LHCN-M2 (cell line): ENCODE results near the gene HDAC4. TPM values are rescaled to one million over a fixed set of nuclear protein-coding genes. Genes with fewer than 3 reads are reported as not detected.

ENCODE experiments used
- DNase-seq: peaks from one replicate; pipeline ENCODE4 v3.0.0-alpha.2; 2012; ENCODE audit warnings: low read depth
- total RNA-seq: library from RNA; depleted of rRNA; stranded (reverse); fragments of >200 nt; gene quantifications from 2 replicates; pipeline ENCODE4 v1.2.3, GENCODE V29; 2014

HDAC4 gene
- total RNA-seq, 1 experiment from 2014 or later = 26.8 TPM

DNA sequence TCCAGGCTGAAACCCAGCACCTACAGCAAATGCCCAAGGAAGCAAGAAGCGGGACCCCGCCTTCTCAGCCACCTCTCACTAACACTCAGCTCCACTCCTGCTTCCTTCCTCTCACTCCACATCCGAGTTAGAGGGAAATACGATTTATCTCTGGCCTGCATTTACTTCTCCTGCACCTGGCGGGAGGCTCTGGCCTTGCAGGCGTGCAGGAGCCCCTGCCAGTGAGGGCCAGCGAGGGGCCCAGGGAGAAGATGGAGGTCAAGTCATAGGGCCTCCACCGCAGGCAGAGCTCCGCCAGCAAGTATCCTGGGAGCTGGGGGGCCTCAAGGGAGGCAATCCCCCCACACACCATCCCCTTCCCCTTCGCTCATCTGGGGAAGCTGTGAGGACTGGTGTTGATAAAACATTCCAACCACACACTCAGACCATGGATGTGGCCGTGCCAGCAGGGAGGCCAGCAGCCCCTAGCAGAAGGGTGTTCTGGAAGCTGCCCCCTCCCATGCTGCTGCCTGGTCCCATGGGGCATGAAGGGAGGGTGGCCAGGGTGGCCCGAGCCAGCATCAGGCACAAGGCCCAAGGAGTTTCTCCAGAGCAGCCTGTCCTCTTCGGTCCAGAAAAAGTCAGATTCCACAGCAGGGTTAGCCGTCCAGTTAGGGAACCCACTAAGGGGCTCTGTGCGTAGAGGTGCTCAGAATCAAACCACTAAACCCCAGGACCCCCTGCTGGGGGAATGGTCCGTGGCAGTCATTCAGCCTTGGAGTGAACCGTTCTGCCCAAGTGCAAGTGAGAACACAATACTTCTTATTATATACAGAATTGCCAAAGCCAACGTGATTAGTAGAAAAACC is 91.2 kb downstream of the HDAC4 start:
- no peak for DNase-seq

DNA sequence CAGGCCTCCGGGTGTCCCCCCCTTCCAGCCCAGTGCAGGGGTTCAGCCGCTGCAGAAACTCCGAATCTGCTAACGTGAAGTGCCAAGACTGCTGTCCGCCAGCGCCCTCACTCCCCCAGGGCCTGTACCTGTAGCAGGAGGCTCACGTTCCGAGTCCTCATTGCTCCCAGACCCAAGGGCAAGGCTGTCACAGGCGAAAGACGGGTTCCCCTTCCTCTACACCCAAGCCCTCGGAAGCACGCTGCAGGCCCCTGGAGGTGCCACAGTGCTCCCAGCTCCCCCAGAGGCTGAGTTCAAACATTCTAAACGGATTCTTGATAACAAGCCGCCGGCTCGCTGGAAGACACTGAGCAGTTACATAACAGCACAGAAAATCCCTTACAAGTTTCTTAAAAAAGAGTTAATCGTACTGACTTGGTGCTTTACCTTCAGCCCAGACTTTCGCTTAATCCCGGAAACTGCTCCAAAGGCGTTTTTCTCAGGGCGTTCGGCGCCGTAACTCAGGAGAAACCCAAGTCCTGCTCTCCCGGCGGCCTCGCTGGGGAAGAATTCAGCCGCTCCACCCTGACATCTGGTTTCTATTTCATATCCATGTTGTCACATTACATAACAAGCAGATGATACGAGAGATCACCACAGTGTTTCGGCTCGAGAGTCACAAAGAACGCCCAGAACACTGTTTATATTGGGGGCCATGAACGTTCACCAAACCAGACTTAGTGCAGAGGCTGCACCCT is 92.0 kb downstream of the HDAC4 start:
- DNase-seq = no peak

DNA sequence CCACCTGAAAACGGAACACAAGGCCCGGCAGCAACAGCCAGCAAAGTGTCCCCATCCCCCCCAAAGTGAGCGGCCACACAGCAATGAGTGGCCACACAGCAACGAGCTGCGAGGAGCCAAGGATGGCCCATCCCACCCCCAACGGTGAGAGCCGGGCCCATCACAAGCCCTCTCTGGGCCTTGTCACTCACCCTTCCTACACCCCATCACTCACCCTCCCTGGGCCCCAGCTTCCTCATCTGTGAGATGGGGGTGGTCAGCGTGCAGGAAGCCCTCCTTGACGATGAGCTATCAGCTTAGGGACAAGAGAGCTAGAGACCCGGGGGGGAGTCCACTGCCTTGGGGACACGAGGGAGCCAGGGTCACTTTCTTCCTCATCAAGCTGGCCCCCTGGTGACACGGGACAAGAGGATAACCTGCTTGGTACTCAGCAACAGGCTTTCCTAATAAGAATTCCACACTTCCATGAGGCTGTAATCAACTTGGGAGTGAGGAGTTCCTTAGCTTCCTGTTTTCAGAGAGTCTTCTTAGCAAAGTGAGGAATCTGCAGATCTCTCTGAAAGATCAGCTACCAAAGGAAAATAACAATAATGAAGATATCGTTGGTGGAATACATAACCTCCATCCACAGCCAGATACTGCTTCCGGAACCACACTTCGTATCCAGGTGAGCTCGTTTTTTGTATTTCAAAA is 92.8 kb downstream of the HDAC4 start:
- no peak for DNase-seq

DNA sequence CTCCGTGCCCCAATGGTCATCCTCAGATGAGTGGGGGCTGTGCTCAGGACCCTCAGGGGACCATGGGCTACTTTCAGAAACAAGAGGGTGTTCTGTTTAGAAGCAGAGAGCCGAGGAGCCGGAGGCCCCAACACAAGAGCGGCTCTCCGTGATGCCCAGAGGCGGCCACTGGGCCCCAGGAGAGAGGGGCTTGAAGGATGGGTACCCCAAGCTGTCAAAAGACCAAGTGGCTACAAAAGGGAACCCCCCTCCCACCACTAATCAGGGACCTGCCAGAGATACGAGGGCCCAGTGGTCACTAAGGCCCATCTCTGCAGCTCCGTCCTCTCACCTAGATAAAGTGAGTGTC is 93.6 kb downstream of the HDAC4 start:
- DNase-seq = no peak

DNA sequence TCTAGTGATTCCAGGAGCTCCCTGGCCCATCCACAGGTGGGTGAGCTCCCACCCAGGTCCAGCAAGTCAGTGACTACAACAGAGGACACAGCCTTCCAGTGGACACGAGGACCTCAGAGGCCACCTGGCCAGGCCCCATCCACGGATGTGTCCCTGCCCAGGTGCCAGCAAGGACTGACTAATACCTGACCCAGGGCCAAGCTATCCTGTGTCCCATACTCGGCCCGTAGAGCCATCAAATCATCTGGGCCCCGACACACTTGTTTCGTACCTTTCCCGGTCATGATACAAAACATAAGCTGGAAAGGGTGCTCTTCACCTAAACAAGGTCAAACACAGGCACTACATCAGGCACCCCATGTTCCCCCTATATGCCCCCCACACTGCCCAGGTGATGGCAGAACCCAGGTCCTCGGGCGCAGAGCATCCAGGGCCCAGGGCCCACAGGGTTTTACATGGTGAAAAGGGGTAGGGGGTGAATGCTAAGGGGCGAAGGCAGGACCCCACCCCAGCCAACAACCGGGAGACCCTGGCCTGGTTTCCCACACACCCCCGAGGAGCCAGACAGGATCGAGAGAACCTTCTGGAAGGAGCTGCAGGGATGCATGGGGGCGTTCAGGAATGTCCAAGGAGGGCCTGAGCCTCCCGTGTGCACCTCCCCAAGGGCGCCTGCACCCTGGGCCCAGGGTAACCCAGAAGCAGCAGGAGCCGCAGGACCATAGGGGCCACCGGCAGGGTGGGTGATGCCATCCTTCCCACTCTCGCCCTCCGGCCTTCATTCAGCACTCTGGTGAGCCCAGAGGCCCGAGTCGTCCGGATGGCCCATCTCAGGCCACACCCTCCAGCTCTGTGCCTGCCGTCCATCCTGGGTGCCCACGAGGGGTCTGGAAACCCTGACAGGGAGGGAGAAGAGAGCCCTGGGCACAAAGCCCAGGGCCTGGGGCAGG is 94.3 kb downstream of the HDAC4 start:
- no peak for DNase-seq

DNA sequence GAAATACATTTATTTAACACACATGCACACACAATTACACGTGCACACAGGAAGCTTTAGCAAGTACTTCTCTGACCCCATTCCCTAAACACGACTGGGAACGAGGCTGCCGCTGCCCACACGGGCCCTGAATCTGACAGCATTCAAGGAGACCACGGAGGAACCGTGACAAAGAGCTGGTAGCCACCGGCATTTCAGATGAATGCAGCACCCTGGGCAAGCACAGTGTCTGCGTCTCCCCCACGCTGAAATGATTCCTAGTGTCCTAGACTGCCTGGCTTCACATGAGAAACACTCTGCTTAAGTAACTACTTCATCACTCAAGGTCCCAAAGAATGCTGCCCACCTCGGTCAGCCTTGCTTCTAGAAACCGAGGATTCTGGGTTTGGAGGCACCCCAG is 95.0 kb downstream of the HDAC4 start:
- no peak for DNase-seq

DNA sequence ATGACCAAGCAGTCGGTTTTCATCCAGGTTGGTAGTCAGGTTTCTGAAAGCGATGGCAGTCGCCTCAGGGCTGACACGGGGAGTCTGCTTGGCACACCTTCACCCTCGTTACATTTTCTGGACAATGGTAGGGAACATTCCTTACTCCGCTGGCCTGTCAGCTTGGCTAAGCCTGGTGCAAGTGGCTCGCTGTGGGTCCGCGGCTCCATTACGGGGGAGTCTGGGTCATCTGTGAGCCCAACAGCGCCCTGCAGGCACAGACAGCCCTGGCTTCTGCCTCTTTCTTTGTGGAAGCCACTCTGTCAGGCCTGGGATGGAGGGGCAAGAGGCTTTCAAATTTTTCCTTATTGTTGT is 95.6 kb downstream of the HDAC4 start:
- no peak for DNase-seq

DNA sequence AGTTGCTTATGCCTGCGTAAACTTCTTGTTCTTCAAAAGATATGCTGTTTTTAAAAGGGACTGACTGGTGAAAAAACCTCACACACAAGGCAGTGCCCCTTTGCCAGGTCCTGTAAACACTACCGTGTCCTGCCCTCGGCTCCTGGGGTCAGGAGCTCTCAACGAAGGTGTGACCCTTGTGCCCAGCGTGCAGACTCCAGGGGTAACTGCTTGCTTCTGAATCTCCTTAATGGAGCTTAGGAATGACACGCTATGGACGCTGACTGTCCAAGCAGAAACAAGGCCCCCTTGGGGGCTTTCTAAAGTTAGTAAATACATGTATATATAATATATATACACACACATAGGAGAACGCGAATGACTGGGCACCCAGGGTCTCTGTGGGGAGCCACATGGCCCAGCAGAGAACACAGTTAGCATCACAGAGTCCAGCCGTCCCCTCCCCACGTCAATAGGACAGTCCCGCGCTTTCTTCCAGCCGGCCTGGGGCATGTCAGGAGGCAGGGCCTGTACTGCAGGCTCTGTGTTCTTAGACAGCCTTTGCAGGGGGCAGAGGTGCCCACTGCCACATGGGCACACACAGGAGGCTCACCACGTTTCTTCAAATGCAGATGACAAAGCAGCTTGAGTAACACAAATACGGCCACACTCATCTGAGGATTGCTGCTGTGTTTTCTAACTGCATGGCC is 96.1 kb downstream of the HDAC4 start:
- DNase-seq = no peak

DNA sequence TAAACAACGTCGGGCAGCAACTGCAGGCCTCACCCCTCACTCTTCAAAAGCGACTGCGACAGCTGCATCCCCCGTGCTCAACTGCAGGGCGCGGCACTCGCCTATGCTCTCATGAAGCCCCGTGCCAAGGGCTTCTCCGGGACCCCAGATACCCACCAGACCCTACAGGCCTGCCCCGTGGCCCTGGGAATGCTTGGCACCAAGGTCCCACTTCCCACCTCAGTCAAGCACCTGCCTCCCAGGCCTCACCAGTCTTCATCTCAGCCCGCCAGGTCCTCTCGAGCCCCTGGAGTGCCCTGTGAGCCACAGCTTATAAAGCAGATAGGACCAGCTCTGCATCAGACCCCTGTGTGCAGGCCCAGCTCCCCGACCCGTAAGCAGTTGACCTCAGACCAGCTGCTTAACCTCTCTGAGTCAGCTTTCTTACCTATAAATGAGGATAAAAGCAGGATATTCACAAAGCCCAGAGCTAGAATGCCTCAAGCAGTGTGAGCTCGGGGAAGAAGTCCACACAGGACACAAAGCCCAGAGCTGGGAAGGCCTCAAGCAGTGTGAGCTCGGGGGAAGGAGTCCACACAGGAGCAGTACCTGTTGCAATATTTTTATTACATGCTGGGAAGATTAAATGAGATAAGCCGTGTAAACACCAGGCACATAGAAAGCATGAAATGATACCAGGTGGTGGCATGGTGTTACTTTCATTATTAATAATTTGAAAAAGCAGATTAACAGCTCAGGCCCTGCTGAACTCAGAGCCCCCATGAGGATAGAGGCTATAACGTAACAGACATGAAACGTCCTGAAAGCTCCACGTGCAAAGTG is 96.9 kb downstream of the HDAC4 start:
- peak; percentile 36 for DNase-seq

DNA sequence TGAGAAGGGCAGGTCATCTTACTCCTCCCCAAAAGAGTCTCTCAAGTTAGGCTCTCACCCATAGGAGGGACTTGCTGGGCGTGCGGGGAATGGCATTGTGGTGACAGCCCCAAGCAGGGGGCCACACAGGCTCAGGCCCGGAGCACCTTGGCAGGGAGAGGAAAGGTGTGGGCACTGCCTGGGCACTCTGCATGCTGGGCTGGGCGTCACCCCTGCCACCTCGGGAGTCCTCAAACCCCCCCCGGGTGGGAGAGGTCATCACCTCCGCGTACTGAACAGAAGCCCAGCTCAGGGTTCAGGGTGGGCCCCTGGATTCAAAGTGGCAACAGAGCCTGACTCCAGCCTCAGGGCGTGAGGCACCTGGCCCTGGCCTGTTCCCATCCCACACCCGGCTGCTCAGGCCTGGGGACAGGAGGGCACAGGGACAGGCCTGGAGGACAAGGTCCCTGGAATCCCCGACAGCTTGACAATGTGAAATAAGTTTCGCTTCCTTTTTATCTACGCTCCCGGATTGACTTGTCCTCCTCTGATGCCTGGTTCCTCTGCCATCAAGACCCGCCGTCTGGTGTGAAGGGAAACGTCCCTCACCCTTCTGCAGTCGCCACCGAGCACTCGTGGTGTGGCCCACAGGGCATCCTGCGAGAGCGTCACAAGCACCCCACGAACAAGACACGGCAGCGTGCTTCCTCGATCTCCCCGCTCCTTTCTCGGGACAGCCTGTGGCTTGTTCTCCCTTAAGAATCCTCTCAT is 97.8 kb downstream of the HDAC4 start:
- no peak for DNase-seq

DNA sequence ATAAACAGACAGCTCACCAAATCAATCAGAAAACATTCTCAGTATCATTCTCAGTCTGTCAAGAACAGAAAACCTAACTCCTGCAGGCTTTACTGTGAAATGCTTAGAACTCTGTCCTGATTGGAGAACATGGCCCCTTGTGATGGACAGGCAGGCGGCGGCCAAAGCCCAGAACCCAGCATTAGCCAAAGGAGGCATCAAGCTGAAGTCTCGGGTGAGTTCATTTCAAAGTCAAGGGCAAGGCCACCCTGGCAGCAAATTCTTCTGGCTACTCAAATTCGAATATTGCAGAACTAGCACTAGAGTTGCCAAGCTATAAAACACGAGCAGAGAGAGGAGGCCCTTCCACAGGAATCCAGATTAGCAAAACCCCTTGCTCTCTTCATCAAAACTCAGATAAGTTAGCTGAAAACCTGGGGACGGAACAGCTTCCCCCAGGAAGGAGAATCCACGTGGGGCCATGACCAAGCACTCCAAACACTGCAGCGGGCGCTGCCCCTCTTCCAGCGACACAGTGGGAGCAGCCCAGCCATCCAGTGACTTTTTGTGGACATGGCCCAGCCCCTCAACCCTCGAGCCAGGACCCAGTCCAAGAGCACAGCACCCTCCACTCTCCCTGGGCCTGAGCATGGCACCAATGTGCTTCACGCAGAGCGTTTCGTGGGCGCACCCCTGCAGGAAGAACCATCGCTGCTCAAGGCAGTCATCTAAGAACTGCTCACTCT is 98.6 kb downstream of the HDAC4 start:
- DNase-seq = no peak

DNA sequence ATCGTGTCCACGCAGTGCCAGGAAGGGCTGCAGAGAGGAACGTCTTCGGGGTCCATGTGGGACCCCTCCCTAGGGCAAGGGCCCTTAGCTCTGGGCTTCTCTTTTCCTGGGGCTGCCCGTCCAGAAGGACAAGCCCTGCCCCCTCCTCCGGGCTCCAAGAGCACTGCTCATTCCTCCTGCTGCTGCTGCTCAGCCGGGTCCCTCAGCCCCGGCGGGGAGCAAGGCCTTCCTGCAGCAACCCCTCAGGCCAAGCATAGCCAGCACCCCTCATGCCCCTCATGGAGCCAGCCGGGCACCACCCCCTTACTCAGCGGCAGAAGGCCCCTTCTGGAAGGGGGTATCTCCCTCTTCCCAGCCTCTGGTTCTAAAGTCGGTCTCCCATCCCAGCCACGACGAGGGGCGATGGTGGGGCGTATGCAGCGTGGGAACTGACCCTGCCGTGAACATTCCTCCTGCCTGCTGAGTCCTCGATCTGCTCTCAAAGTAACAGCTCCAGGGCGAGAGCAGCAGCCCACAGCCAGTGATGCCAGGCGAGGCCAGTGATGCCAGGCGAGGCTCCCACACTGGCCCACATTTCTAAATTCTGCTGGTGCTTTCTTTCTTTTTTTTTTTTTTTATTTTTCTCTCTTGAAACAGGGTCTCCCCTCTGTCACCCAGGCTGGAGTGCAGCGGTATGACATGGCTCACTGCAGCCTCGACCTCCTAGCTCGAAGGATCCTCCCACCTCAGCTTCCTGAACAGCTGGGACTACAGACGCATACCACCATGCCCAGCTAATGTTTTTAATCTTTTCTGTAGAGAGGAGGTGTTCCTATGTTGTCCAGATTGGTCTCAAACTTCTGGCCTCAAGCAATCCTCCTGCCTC is 99.7 kb downstream of the HDAC4 start:
- DNase-seq = no peak

DNA sequence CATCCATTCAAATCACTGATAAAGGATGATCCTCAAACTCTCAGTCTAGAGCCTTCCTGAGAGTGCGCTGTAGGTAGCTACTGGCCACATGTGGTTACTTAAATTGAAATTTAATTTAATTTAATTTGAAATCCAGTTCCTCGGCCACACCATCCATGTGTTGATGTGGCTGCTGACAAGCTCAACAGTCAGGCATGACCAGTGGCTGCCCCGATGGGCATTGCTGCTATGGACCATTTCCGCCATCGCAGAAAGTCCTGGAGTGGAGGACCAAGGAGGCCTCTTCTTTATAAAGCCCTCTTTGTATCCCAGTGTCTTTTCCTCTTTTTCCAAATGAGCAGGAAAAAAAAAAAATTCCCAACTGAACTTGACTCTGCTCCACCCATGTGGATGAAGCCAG is 100.6 kb downstream of the HDAC4 start:
- DNase-seq = no peak

DNA sequence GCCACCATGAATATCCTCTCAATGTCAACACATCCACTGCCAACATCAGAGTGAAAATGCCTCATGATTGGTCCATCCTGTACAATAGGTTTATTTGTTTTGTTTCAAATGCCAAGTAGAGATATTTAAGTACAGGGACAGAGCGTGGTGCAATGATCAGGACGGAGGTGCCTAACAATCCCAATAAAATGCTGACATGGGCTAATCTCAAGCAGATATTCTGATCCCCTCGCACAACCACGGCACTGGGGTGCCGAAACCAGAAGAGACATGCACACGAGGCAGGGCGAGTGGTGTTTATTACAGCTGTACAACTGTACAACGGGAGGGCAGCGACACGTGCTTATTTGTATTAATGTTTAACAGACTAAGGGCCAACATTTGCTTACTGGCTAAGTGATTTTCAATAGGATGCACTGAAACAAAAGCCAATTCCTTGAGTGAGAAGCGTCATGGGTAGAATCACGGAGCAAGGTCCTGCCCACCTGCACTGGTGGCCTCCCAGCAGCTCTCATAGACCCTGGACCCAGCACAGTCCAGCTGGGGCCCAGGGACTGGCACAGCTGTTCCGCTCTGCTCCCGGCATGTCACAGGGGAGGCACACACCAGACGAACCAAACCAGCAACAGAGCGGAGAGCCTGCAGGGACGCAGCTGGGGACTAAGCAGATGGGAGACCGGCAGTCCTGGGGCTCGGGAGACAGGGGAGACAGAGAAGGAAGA is 101.4 kb downstream of the HDAC4 start:
- no peak for DNase-seq

DNA sequence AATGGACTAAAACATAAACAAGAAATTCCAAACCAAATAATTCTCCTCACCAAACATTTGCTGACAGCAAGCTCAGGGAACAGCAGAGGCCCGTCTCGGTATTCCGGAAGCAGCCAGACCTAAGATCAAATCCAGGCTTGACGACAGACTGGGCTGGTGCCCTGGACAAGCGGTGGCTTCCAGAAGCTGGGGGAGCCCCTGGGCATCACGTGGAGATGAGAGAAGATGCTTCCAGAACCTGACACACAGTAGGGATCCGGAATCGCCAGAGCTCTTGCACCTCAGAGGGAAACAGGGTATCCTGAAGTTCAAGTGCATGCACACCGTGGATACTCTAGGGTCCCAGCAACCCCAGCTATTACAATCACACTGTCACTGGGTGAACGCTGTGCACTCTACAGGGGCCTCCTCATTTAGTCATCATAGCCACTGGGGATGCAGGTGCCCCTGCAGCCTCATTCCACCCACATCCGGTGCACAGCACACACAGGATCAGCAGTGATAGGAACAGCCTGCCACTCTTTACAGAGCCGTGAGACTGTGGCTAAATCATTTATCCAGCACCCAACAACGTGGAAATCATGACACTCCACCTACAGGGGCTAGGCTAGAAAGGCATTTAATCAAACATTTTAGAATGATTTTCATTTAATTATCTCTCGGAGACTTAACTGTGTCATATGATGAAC is 102.6 kb downstream of the HDAC4 start:
- DNase-seq = no peak
